AG09309 (cell line): Measurements from ENCODE around the gene OVCH1.

ENCODE experiments used
- DNase-seq: peaks from one replicate; pipeline ENCODE4 v3.0.0-alpha.2; 2010; ENCODE audit warnings: low read depth
- H3K4me3 ChIP-seq: 2 replicates; pipeline ENCODE4 v1.5.1; 2011; ENCODE audit warnings: mild to moderate bottlenecking, low read depth, low read length, moderate library complexity; ENCODE audit not compliant: control insufficient read depth
- CTCF ChIP-seq: IDR thresholded peaks from 2 replicates; pipeline ENCODE4 v1.5.1; 2011; ENCODE audit warnings: mild to moderate bottlenecking, low read depth, low read length, inconsistent platforms; ENCODE audit not compliant: insufficient read depth, control insufficient read depth; ENCODE audit errors: missing control alignments

The OVCH1 gene

GRCh38 chr12:29534935-29535334 is 37.4 kb upstream of the OVCH1 start:
- no peak for TF ChIP-seq CTCF
- DNase-seq = no peak
- no peak overlapping the region for H3K4me3 ChIP-seq

GRCh38 chr12:29533815-29534489 is 36.5 kb upstream of the OVCH1 start:
- no peak for TF ChIP-seq CTCF
- DNase-seq = no peak
- no peak overlapping the region for H3K4me3 ChIP-seq

DNA sequence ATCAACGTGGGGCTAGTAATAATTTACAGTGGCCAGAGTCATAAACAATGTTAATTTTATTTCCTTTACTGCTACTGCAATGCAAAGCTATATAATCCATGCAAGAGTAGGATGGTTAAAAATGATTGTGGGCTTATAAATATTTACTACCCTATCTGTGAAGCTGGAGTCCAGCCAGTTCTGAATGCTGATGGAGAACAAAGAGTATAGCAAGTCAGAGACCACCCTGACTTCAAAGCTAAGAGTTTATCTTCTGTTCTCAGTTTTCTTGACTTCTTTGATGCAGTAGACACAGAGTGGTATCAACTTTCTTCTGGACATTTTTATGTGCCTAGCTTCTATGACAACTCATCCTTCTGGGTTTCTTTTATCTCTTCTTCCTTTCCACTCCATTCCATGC is 34.0 kb upstream of the OVCH1 start:
- no peak for DNase-seq
- H3K4me3 ChIP-seq = no peak overlapping the region
- TF ChIP-seq CTCF = no peak

DNA sequence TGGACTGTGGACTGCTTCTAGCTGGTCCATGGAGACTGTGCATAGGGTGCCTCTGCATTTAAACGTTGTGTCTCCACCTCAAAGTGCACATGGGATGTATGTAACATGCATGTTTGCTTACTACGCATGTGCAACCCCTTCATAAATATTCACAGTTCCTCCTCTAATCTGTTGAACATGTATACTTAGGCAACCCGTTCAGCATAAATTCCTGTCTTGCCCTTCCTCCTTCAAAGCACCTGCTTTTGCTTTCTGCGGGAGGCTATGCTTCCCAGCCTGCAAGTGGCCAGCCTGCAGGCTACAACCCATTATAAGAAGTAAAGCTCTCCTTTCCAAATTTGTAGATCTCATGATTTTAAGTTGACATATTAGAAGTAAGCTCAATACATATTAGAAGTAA is 33.0 kb upstream of the OVCH1 start:
- no peak for DNase-seq
- no peak for TF ChIP-seq CTCF
- no peak overlapping the region for H3K4me3 ChIP-seq

DNA sequence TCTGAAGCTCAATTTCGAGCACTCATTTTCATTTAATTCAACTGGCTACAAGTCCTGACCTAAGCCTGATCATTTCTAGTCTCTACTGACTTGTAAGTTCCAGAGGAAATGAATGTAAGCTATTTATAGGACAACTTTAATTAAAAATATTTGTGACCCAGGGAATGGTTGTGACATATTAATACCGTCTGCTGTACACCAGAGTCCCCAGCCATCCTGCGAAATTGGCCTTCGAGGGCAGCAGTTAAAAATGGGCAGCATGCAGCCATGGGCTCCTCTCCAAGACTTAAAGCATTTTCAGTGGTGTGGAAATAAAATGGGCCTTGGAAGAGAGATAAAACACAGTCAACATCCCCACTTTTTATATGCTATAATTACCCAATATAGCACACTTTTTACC is 30.7 kb upstream of the OVCH1 start:
- no peak for DNase-seq
- no peak overlapping the region for H3K4me3 ChIP-seq
- no peak for TF ChIP-seq CTCF

DNA sequence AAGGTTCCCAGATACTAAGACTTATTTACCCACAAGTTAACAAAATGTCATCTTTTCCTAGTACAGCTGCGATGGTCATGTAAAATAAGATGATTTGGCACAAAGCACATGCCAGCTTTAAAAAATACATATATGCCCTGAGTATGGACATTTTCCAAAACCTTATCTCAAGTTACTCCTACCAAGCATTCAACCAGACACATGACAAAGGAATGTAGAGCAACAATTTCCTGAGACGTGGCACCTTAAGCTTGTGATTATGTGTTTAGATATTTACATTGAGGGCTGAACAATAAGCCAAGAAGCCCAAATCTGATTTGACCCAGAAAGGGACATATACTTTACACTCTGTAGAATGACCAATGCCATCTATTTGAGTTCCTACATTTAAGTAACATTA is 24.5 kb upstream of the OVCH1 start:
- no peak overlapping the region for H3K4me3 ChIP-seq
- no peak for DNase-seq
- TF ChIP-seq CTCF = no peak
